ENCODE data around the gene XAB2. TPM values are rescaled to one million over a fixed set of nuclear protein-coding genes. Genes with fewer than 3 reads are reported as not detected.
A peak's percentile ranks its signal among the peaks of the same experiment; 100 is the strongest.

XAB2 gene
- polyA plus RNA-seq, 1 donor from 2014 or later: 19.6 TPM

DNA sequence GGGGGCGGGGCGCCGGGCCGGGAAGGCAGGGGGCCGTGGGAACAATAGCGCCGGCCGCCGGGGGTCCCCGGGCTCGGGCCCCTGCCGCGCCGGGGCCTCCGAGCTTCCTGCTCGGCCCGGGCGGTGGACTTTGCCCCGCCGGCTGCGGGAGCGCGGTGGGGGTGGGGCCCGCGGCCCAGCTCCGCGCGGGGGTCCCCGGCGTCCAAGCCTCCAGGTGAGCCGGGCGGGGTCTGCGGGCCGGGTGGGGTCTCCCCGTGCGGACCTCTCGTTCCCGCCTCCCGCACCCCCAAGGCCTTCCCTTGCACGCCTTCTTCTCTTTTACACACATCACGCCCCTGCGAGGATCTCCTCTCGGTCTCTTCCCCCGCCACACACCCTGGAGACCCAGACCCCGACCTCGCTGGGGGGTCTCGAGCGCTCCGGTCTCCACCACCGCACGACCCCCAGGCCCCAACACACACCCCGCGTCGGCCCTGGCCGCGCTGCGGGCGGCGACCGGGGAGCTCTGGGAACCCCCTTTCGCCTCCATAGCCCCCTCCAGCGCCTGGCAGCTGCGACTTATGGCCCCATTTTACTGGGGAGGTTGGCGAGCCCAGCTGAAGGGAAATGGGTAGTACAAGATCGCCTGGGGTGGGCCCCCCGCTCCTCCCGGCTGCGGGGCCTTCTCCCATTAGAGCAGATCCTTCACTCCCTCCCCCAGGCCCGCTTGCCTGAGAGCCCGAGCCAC is 33.0 kb downstream of the XAB2 start:
- Histone ChIP-seq H3K9me3 (ENCODE audit: low read length) (no peaks in the 10 kb centered on the region), H3K9me2 (ENCODE audit: insufficient read depth, low read length) (no peaks in the 10 kb centered on the region), H3K4me3 (ENCODE audit: low read length) (peak overlapping the region; percentile 93), H2AFZ (ENCODE audit: low read depth, low read length) (no peak overlapping the region), H3K36me3 (ENCODE audit: insufficient read depth, low read length) (no peaks in the 10 kb centered on the region), H3F3A (ENCODE audit: insufficient read depth, low read length, poor library complexity, severe bottlenecking) (no peaks in the 10 kb centered on the region), H3K9ac (ENCODE audit: low read length) (peak overlapping the region; percentile 82), H3K27me3 (ENCODE audit: insufficient read depth, low read depth, low read length) (no peaks in the 10 kb centered on the region), H3K4me2 (ENCODE audit: low read length) (peak overlapping the region; percentile 18), H3K79me2 (replicated peaks; ENCODE audit: insufficient read depth, low read length) (peaks cover 14% of the 10 kb centered on the region), H3K27ac (ENCODE audit: low read length) (no peak overlapping the region), H4K20me1 (ENCODE audit: insufficient read depth) (no peaks in the 10 kb centered on the region)
- TF ChIP-seq, protein P1, sequence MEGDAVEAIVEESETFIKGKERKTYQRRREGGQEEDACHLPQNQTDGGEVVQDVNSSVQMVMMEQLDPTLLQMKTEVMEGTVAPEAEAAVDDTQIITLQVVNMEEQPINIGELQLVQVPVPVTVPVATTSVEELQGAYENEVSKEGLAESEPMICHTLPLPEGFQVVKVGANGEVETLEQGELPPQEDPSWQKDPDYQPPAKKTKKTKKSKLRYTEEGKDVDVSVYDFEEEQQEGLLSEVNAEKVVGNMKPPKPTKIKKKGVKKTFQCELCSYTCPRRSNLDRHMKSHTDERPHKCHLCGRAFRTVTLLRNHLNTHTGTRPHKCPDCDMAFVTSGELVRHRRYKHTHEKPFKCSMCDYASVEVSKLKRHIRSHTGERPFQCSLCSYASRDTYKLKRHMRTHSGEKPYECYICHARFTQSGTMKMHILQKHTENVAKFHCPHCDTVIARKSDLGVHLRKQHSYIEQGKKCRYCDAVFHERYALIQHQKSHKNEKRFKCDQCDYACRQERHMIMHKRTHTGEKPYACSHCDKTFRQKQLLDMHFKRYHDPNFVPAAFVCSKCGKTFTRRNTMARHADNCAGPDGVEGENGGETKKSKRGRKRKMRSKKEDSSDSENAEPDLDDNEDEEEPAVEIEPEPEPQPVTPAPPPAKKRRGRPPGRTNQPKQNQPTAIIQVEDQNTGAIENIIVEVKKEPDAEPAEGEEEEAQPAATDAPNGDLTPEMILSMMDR (IDR thresholded peaks at IDR 0.05; ENCODE audit: poor library complexity, severe bottlenecking): no peak
- no peak for TF ChIP-seq RAD21 (conservative IDR thresholded peaks at IDR 0.05)
- peak; percentile 33 for TF ChIP-seq MXI1 (conservative IDR thresholded peaks at IDR 0.05; ENCODE audit: poor library complexity, severe bottlenecking)
- TF ChIP-seq, protein P2, sequence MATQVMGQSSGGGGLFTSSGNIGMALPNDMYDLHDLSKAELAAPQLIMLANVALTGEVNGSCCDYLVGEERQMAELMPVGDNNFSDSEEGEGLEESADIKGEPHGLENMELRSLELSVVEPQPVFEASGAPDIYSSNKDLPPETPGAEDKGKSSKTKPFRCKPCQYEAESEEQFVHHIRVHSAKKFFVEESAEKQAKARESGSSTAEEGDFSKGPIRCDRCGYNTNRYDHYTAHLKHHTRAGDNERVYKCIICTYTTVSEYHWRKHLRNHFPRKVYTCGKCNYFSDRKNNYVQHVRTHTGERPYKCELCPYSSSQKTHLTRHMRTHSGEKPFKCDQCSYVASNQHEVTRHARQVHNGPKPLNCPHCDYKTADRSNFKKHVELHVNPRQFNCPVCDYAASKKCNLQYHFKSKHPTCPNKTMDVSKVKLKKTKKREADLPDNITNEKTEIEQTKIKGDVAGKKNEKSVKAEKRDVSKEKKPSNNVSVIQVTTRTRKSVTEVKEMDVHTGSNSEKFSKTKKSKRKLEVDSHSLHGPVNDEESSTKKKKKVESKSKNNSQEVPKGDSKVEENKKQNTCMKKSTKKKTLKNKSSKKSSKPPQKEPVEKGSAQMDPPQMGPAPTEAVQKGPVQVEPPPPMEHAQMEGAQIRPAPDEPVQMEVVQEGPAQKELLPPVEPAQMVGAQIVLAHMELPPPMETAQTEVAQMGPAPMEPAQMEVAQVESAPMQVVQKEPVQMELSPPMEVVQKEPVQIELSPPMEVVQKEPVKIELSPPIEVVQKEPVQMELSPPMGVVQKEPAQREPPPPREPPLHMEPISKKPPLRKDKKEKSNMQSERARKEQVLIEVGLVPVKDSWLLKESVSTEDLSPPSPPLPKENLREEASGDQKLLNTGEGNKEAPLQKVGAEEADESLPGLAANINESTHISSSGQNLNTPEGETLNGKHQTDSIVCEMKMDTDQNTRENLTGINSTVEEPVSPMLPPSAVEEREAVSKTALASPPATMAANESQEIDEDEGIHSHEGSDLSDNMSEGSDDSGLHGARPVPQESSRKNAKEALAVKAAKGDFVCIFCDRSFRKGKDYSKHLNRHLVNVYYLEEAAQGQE (IDR thresholded peaks at IDR 0.05; ENCODE audit: borderline replicate concordance): no peak
- no peak for TF ChIP-seq EP300 (conservative IDR thresholded peaks at IDR 0.05; ENCODE audit: poor library complexity, severe bottlenecking)
- peak; percentile 13 for TF ChIP-seq SMC3 (conservative IDR thresholded peaks at IDR 0.05; ENCODE audit: poor library complexity)
- TF ChIP-seq TAF1 (IDR thresholded peaks at IDR 0.05; ENCODE audit: low read depth): no peak
- TF ChIP-seq EZH2 (IDR thresholded peaks at IDR 0.05; ENCODE audit: borderline replicate concordance, insufficient read depth, low read length, poor library complexity, severe bottlenecking): no peak
- peak; percentile 7 for TF ChIP-seq POLR2AphosphoS5 (IDR thresholded peaks at IDR 0.05)

DNA sequence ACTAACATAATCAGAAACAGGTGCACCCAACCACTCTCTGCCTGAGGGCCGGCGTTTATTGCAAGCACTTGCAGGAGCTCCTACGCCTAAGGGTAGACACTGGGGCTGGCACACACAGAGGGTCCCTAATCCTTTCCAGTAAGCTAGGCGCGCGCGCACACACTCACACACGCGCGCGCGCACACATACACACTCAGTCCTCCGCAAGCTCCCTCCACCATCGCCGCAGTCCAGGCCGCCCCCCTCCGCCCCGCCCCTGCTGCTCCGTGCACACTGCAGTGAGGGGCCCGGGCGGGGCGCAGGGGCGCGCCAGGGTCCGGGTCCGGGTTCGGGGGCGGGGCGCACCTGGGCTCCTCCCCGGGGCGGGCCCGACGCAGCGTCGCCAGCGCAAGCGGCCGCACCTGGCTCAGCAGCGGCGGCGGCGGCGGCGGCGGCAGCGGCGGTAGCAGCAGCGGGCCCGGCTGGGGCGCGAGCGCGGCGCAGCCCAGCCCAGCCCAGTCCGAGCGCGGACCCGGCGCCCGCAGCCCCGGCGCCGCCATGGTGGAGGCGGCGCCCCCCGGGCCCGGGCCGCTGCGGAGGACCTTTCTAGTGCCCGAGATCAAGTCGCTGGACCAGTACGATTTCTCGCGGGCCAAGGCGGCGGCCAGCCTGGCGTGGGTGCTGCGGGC is 33.7 kb downstream of the XAB2 start, which contains the start of gene CAMSAP3:
CAMSAP3 (plus strand) TSS at position 398 of the 668 bp plus-strand sequence; CDS start at position 538, 140 bp downstream.
- H3K9ac ChIP-seq (ENCODE audit: low read length): peak within 1 kb of the TSS; percentile 82
- H3K27ac ChIP-seq (ENCODE audit: low read length): peak within 1 kb of the TSS; percentile 48
- H2AFZ ChIP-seq (ENCODE audit: low read depth, low read length): peak within 1 kb of the TSS; percentile 70
- H3K36me3 ChIP-seq (ENCODE audit: insufficient read depth, low read length): no peaks in the 10 kb centered on the region
- peak within 1 kb of the TSS; percentile 93 for H3K4me3 ChIP-seq (ENCODE audit: low read length)
- H3K9me3 ChIP-seq (ENCODE audit: low read length): no peaks in the 10 kb centered on the region
- peak within 1 kb of the TSS; percentile 31 for H3K4me2 ChIP-seq (ENCODE audit: low read length)
- no peaks in the 10 kb centered on the region for H3K9me2 ChIP-seq (ENCODE audit: insufficient read depth, low read length)
- peaks cover 14% of the 10 kb centered on the region for H3K79me2 ChIP-seq (replicated peaks; ENCODE audit: insufficient read depth, low read length)
- TF ChIP-seq TAF1 (IDR thresholded peaks at IDR 0.05; ENCODE audit: low read depth): no peak
- TF ChIP-seq, protein P2 (IDR thresholded peaks at IDR 0.05; ENCODE audit: borderline replicate concordance): peak; percentile 69
- peak; percentile 12 for TF ChIP-seq POLR2AphosphoS5 (IDR thresholded peaks at IDR 0.05)
- TF ChIP-seq EZH2 (IDR thresholded peaks at IDR 0.05; ENCODE audit: borderline replicate concordance, insufficient read depth, low read length, poor library complexity, severe bottlenecking): no peak
- TF ChIP-seq MXI1 (conservative IDR thresholded peaks at IDR 0.05; ENCODE audit: poor library complexity, severe bottlenecking): peak; percentile 55
- no peak for TF ChIP-seq SMC3 (conservative IDR thresholded peaks at IDR 0.05; ENCODE audit: poor library complexity)
- TF ChIP-seq RAD21 (conservative IDR thresholded peaks at IDR 0.05): peak; percentile 22
- TF ChIP-seq EP300 (conservative IDR thresholded peaks at IDR 0.05; ENCODE audit: poor library complexity, severe bottlenecking): peak; percentile 29
- TF ChIP-seq, protein P1 (IDR thresholded peaks at IDR 0.05; ENCODE audit: poor library complexity, severe bottlenecking): peak; percentile 29
- H4K20me1 ChIP-seq (ENCODE audit: insufficient read depth): no peaks in the 10 kb centered on the region
- H3F3A ChIP-seq (ENCODE audit: insufficient read depth, low read length, poor library complexity, severe bottlenecking): no peaks in the 10 kb centered on the region
- H3K27me3 ChIP-seq (ENCODE audit: insufficient read depth, low read depth, low read length): no peaks in the 10 kb centered on the region

Measured in neural cell (in vitro differentiated cells).